HUDEP-2 (cell line): ENCODE data around the gene WDR43.

ENCODE experiments used
- DNase-seq, 76 experiments: peaks; one replicate each; lab custom pipeline; 2025; ENCODE audit not compliant: unreplicated experiment in 76 of 76; lab: John Stamatoyannopoulos, UW

WDR43 gene

DNA sequence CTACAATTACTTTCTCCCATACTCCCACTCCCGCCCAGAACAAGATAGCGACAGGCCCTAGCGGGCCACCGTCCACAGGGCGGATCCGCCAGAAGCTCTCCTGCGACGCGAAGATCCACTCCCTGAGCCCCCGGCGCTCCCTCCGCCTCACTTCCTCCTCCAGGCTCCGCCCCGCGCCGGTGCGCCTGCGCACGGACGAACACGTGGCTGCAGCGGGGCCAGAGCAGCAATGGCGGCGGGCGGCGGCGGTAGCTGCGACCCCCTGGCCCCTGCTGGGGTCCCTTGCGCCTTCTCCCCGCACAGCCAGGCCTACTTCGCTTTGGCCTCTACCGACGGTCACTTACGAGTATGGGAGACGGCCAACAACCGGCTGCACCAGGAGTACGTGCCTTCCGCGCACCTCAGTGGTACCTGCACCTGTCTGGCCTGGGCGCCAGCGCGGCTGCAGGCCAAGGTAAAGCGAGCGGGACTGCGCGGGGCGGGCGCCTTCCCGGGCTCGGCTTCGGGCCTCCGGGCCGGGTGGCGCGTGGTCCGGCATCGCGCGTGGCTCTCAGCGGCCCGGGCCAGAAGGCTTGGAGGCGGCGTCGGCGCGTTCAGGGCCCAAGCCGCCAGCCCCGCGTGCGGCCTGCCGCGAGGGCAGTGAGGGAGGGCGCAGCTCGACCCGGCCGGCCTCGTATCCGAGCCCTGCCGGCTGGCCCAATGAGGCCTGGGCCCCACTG lies at the start of gene WDR43:
WDR43 (plus strand) TSS at position 198 of the 719 bp plus-strand sequence; CDS start at position 230, 32 bp downstream.
- peak; percentile 37 to 99 (median 96) for DNase-seq

GRCh38 chr2:28855193-28855592 lies 39.3 kb upstream of the WDR43 start:
- no peak for DNase-seq

GRCh38 chr2:28855977-28856376 lies 38.5 kb upstream of the WDR43 start:
- DNase-seq = no peak

DNA sequence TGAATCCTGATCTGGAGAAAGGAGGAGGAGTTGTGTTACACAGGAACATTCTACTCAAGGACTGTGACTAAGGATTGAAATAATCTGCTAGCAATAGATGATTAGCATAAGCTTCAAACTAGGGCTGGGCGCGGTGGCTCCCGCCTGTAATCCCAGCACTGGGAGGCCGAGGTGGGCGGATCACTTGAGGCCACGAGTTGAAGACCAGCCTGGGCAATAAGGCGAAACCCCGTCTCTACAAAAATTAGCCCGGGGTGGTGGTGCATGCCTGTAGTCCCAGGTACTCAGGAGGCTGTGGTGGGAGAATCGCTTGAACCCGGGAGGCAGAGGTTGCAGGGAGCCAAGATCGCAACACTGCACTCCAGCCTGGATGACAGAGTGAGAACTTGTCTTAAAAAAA lies 25.9 kb upstream of the WDR43 start:
- peak in 2 of 76 experiments; percentile 2 to 5 for DNase-seq

- peak in 3 of 76 experiments; percentile 6 to 37 (median 26) for DNase-seq
Observed at GRCh38 chr2:28869494-28870145, 24.8 kb upstream of the WDR43 start.

GRCh38 chr2:28870146-28870891 lies 24.1 kb upstream of the WDR43 start, which contains the start of gene TRMT61B:
Gene TRMT61B (minus strand): TSS chr2:28870309. CDS start chr2:28870277, 32 bp downstream.
- DNase-seq = peak in 75 of 76 experiments; percentile 60 to 96 (median 88)

DNA sequence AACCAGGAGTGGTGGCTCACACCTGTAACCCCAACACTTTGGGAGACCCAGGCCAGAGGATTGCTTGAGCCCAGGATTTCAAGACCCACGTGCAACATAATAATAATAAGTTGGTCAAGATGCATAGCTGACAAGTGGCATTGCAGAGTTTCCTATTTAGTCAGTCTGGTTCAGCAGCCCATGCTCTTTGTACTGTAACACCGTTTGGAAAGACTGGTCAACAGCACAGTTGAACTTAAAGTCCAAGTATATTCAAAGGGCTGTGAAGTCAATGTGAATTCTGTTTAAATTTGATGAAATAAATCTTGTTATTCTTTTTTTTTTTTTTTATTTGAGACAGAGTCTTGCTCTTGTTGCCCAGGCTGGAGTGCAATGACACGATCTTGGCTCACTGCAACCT lies 22.8 kb upstream of the WDR43 start:
- DNase-seq = no peak

DNA sequence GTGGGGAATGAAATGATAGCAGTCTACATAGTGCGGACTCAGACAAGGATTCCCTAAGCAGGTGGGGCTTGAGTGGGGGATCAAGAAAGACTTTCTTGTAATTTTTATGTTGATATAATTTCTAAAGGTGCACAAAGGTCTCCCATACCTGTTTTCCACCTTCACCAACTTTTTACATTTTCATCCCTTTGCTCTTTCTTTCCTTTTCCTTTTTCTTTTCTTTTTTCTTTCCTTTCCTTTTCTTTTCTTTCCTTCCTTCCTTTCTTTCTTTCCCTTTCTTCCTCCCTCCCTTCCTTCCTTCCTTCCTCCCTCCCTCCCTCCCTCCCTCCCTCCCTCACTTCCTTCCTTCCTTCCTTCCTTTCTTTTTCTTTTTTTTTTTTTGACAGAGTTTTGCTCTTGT lies 14.3 kb upstream of the WDR43 start:
- no peak for DNase-seq

- DNase-seq = no peak
Observed at GRCh38 chr2:28893488-28893887, 979 bp upstream of the WDR43 start.

GRCh38 chr2:28895189-28895893 lies 874 bp downstream of the WDR43 start:
- DNase-seq = peak in 51 of 76 experiments; percentile 8 to 51 (median 27)

DNA sequence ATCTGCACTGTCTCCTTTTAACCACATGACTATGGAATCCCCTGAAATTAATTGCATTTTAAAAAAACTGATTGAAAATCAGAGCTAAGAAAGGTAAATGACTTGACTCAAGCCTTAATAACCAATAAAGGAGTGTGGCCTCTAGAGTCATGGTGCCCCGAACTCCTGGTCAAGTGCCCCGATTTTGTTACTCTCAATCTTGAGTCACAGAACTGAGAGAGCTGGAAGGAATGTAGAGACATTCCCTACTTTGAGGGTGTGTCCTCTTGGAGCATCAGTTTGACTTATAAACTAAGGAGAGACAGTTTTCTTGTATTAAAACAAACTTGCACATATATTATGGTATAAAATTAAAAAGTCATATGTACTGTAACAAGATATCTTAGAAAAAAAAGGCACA lies 2.4 kb downstream of the WDR43 start:
- DNase-seq = peak in 1 of 76 experiments; percentile 6

DNA sequence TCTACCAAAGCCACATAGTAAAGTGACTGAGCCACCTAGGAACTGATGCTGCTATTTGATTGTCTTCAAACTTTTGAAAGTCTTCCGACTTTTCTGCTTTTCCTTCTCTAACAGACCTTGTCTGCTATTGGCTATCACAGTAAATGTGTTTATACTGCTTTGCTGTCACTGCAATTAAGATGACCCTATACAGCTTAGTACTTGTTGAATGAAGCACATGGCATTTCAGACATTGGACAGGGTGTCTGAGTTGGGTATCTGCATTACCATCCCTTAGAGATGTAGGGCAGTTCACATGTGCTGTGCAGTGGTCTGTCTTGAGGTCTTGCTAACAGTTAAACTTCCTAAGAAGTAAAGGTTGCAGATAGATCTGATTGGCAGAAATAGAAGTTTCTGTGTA lies 3.6 kb downstream of the WDR43 start:
- DNase-seq = peak in 8 of 76 experiments; percentile 2 to 36 (median 12)

GRCh38 chr2:28901202-28901601 lies 6.7 kb downstream of the WDR43 start:
- DNase-seq = no peak

DNA sequence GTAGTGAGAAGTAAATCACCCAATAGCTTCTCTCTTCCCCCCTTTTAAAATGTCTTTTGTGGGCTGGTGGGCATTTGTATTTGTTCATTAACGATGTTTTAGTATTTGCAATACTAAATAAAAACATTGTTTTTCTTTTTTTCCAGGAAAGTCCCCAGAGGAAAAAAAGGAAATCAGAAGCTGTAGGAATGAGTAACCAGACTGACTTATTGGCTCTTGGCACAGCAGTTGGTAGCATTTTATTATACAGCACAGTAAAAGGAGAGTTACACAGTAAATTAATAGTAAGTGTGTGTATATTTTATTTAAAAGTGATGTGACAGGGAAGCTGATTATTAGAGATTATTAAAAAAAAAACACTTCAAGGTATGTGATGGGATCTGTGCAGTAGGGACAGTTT lies 7.4 kb downstream of the WDR43 start:
- DNase-seq = no peak

DNA sequence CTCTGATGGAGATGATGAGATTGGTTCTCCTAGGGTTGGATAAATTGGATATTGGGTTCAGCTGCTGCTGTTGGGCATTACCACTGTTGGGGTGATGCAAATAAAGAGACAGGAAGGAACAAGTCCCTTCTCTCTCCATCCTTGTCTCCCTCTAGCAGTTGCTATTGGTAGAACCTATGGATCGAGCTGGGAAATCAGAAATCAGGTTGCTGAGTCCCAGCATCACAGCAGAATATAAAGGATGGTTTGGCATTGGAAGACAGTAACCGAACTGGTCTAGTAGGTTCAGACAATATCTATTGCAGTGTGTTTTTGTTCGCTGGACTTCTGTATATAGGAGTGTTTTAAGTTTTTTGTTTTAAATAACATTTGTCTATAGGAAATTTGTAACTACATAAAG lies 8.1 kb downstream of the WDR43 start:
- no peak for DNase-seq

DNA sequence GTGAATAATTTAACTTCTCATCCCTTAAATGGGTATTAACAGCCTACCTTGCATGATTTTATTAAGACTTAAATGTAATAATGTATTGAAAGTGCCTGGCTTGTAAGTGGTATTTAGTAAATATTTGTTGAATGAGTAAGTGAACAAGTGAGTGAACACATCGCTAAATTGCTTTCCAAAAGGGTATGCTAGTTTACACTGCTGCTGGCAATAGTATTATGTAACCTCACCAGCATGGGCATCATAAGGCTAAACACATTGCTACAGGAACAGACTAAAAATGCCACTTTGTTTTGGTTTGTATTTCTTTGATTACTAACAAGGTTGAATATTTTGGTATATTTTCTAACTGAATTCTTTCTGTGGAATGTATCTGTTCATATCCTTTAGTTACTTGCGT lies 9.8 kb downstream of the WDR43 start:
- no peak for DNase-seq

DNA sequence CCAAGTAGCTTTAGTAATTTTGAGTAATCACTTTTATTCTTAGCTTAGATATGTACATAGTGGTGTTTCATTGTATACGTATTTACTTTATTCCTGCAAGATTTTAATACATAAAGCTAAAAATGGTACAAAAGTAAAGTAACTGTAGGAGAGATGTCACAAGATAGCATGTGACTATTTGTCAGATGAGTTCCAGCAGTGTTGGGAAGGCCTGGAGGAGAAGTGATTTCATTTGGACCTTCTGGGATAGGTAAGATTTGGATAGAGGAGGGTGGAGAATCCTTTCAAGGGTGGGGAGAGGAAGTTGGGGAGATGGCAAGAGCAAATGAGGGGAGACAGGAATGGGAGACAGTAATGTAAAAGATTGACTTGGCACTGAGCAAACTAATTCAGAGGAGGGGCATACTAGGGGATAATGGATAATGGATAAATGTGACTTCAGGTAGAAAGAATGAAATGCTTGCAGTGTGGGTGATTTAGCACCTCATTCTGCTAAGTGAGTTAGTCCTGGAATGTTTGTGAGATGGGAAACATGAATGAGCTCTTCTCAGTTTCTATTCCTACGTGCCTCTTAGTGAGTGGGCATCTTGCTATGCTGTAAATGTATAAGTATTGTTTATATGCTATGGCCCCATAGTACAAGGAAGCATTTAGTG lies 10.5 kb downstream of the WDR43 start:
- DNase-seq = no peak

- DNase-seq = no peak
Observed at GRCh38 chr2:28905533-28905932, 11.1 kb downstream of the WDR43 start.

DNA sequence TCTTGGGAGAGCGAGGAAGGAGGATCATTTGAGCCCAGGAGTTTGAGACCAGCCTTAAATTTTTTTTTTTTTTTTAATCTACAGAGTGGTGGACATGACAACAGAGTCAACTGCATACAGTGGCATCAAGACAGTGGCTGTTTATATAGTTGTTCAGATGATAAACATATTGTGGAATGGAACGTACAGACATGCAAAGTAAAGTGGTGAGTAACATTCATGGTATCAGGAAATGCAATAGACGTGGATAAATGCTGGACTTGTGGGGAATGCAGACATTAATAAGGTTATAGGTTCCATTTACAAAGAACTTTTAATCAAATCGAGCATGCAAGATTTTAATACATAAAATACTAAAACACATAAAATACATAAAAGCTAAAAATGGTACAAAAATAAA lies 11.9 kb downstream of the WDR43 start:
- DNase-seq = no peak

DNA sequence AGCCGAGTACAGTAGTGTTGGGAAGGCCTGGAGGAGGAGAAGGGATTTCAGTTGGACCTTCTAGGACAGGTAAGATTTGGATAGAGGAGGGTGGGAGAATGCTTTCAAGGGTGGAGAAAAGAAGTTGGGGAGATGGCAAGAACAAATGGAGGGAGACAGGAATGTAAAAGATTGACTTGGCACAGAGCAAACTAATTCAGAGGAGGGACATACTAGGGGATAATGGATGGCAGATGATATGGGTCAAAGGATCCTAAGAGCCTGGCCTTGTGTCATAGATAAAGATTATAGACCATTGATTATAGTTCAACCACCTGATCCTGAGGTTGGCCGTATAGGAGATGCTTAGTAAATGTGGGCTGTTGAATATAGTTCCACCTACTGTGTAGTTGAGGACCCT lies 12.4 kb downstream of the WDR43 start:
- DNase-seq = no peak
